ENCODE measurements around the gene PEX14. TPM values are rescaled to one million over a fixed set of nuclear protein-coding genes. Genes with fewer than 3 reads are reported as not detected.

The PEX14 gene
- total RNA-seq, 1 donor from 2014 or later = 31.4 TPM

GRCh38 chr1:10475510-10475909 lies 760 bp downstream of the PEX14 start:
- no peak for DNase-seq (ENCODE audit: low spot score in 2 of 2, unreplicated experiment in 2 of 2)
- Mint-ChIP-seq H3K4me3 (peak overlapping the region; percentile 89), H3K9me3 (no peaks in the 10 kb centered on the region), H3K4me1 (peaks cover 38% of the 10 kb centered on the region), H3K27me3 (ENCODE audit: low read depth) (no peaks in the 10 kb centered on the region), H3K36me3 (no peaks in the 10 kb centered on the region), H3K27ac (peak overlapping the region; percentile 93)
- TF ChIP-seq, protein P1, sequence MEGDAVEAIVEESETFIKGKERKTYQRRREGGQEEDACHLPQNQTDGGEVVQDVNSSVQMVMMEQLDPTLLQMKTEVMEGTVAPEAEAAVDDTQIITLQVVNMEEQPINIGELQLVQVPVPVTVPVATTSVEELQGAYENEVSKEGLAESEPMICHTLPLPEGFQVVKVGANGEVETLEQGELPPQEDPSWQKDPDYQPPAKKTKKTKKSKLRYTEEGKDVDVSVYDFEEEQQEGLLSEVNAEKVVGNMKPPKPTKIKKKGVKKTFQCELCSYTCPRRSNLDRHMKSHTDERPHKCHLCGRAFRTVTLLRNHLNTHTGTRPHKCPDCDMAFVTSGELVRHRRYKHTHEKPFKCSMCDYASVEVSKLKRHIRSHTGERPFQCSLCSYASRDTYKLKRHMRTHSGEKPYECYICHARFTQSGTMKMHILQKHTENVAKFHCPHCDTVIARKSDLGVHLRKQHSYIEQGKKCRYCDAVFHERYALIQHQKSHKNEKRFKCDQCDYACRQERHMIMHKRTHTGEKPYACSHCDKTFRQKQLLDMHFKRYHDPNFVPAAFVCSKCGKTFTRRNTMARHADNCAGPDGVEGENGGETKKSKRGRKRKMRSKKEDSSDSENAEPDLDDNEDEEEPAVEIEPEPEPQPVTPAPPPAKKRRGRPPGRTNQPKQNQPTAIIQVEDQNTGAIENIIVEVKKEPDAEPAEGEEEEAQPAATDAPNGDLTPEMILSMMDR (IDR thresholded peaks at IDR 0.05; ENCODE audit: unreplicated experiment) = no peak

DNA sequence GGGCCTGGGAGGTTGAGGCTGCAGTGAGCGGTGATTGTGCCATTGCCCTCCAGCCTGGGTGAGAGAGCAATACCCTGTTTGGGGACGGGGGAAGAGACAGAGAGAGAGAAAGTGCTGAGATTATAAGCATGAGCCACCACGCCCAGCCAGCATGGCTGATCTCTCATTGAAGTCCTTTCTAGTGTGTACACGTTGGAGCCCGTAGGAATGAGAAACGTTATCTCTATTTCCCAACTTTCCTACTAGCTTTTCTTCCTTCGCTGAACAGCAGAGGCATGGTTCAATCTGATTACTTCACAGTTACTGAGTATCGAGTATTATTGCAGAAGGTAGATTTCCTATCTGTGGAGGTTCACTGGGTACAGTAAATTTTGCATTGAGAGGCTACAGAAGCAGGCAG lies 4.5 kb downstream of the PEX14 start:
- DNase-seq (ENCODE audit: low spot score in 2 of 2, unreplicated experiment in 2 of 2) = no peak
- peaks cover 2% of the 10 kb centered on the region for H3K36me3 Mint-ChIP-seq
- H3K9me3 Mint-ChIP-seq = no peaks in the 10 kb centered on the region
- TF ChIP-seq, protein P1 (IDR thresholded peaks at IDR 0.05; ENCODE audit: unreplicated experiment) = no peak
- H3K27me3 Mint-ChIP-seq (ENCODE audit: low read depth) = no peaks in the 10 kb centered on the region
- no peak overlapping the region for H3K4me3 Mint-ChIP-seq
- peaks cover 19% of the 10 kb centered on the region for H3K4me1 Mint-ChIP-seq
- no peak overlapping the region for H3K27ac Mint-ChIP-seq

DNA sequence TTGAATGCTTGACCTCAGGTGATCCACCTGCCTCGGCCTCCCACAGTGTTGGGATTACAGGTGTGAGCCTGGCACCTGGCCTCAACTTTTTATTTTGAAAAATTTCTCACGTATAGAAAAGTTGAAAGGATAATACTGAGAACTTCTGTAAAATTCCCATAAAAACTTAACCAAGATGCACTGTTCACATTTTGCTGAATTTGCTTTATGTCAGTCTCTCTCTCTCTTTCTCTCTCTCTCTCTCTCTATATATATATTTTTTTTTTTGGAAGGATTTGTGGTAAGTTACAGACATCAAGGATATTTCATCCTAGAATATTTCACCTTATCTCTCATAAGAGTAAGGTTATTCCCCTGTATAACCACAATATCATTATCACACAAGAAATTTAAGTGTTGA lies 5.9 kb downstream of the PEX14 start:
- Mint-ChIP-seq H3K4me3 (no peak overlapping the region), H3K27ac (no peak overlapping the region), H3K4me1 (peaks cover 11% of the 10 kb centered on the region), H3K9me3 (no peaks in the 10 kb centered on the region), H3K36me3 (peaks cover 10% of the 10 kb centered on the region), H3K27me3 (ENCODE audit: low read depth) (no peaks in the 10 kb centered on the region)
- DNase-seq (ENCODE audit: low spot score in 2 of 2, unreplicated experiment in 2 of 2) = no peak
- TF ChIP-seq, protein P1 (IDR thresholded peaks at IDR 0.05; ENCODE audit: unreplicated experiment) = no peak

DNA sequence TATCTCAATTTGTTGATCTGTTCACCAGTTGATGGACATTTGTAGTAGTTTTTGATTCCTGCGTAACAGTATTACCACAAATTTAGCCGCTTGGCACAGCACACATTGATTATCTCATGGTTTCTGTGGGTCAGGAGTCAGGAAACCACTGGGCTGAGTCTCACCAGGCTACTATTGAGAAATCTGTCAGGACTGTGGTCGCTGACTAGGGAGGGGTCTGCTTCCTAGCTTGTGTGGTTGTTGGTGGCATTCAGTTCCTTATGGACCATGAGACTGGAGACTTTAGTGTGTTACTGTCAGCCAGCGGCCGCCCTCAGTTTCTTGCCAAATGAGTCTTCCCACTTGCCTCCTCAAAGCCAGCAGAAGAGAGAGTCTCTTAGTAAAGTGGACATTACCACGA lies 9.8 kb downstream of the PEX14 start:
- no peak overlapping the region for H3K27ac Mint-ChIP-seq

GRCh38 chr1:10489291-10490055 lies 14.7 kb downstream of the PEX14 start:
- Mint-ChIP-seq H3K4me1 (peaks cover 12% of the 10 kb centered on the region), H3K27ac (peak overlapping the region; percentile 39), H3K27me3 (ENCODE audit: low read depth) (no peaks in the 10 kb centered on the region), H3K36me3 (peaks cover 20% of the 10 kb centered on the region), H3K4me3 (no peak overlapping the region), H3K9me3 (no peaks in the 10 kb centered on the region)
- no peak for DNase-seq (ENCODE audit: low spot score in 2 of 2, unreplicated experiment in 2 of 2)
- TF ChIP-seq, protein P1 (IDR thresholded peaks at IDR 0.05; ENCODE audit: unreplicated experiment) = no peak

More for the DNA sequence above, 9.8 kb downstream of the PEX14 start:
- no peaks in the 10 kb centered on the region for H3K27me3 Mint-ChIP-seq (ENCODE audit: low read depth)
- H3K4me1 Mint-ChIP-seq = peaks cover 4% of the 10 kb centered on the region
- TF ChIP-seq, protein P1 (IDR thresholded peaks at IDR 0.05; ENCODE audit: unreplicated experiment) = no peak
- H3K36me3 Mint-ChIP-seq = peaks cover 21% of the 10 kb centered on the region
- H3K9me3 Mint-ChIP-seq = no peaks in the 10 kb centered on the region
- H3K4me3 Mint-ChIP-seq = no peak overlapping the region
- DNase-seq (ENCODE audit: low spot score in 2 of 2, unreplicated experiment in 2 of 2) = no peak

Measured in mesothelial cell of epicardium (in vitro differentiated cells).